HL-60/S4 treated with retinoic acid at 250 ng/mL for 4 days and 3 days (cell line): Measurements from ENCODE around the gene KIAA0232.
"Not testable (repeated sequence)": the region's sequence is repeated elsewhere in the genome, so short reads cannot be mapped to it uniquely, and the experiment has no call there.

ENCODE experiments used
- in situ Hi-C: fragments of 300-500 bp; cut with MboI; formaldehyde crosslinking; loops from 2 replicates; pipeline ENCODE4 v1.7.0; 2022; ENCODE audit warnings: low sequenced_read_pairs

KIAA0232 gene

DNA sequence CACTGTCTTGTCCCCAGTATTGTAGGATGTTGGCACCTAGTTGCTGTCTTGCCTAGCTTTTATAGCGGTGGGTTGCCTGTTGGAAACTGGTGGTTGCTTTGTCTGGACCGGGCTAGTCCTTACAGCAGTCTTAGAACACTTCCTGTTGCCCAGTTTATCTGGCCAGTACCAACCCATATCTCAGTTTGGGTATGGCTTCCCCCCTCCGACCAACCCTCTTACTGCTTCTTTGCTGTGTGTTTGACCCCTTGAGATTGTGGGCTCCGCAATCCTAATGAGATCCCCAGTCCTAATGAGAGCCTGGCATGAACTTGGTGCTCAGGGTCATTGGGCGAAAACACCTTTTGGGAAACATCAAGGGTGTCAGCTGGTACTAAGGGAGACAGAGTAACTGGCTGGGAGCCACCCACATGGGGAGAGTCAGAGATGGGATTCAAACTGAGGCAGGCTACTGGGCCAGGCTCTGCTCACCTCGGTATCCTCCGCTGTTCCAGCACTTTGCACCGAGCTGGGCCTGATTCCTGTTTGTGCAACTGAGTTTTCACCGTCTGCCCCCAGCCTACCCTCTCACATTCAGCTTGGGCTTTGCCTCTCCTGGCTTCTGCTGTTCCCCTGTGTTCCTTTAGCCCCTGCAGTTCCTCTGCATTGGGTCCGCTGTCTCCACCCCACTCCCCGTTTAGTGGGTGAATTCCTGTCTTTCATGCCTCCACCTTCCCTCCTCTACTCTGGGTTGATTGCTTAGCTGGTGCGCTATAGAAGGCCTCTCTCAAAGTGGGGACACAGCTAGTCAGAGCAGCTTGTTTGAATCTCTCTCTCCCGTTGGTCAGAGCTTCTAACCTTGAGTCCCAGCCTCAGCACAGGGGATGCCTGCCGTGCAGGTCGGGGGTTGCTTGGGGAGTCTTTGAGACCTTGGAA is 128.7 kb downstream of the KIAA0232 start:
- in situ Hi-C loops: no loop called here

DNA sequence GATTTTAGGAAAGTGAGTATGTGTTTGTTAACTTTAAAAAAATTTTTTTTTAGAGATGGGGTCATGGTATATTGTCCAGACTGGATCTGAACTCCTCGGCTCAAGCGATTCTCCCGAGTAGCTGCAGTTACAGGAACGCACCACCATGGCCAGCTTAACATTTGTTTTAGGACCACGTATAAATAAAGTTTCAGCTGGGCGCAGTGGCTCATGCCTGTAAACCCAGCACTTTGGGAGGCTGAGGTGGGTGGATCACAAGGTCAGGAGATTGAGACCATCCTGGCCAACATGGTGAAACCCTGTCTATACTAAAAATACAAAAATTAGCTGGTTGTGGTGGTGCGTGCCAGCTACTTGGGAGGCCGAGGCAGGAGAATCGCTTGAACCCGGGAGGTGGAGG is 129.4 kb downstream of the KIAA0232 start:
- in situ Hi-C loops: not testable (repeated sequence)

DNA sequence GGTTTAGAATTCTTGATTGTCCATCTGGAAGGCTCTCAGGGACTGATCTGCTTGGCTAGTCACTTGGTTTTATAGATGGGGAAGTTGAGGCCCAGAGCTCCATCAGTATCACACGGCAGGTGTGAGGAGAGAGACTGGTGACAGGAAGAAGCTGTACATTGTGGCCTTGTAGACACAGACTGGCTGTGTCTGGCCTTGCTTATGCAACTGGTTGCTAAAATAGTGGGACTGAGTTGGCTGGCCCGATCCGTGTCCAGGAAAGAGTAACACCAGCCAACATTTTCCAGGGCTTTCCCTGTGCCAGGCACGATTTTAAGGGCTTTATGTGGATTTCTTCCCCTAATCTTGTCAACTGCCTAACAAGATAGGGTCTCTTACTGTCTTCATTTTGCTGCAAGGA is 129.9 kb downstream of the KIAA0232 start:
- in situ Hi-C loops: no loop called here

DNA sequence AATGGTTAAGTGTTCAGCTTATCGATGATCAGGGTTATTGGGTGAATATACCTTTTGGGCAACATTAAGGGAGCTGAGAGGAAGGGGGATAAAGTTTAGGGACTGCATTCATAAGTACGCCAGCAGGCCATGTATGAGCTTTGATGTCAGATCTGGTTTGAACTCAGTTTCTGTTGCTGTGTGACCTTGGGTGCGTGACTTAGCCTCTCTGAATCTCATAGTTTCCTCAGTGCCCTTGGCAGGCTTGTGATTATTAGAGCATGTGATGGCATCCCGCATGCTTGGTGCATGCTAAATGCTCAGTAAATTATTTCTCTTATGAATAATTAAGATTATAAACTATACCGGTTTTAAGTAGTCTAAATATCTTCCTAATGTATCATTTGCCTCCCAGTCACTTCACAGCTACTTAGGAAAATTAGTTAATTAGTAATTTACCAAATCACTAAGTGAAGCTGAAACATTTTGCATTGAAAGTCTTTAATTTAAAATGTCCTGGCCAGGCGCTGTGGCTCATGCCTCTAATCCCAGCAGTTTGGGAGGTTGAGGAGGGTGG is 130.9 kb downstream of the KIAA0232 start:
- in situ Hi-C loops: no loop called here

DNA sequence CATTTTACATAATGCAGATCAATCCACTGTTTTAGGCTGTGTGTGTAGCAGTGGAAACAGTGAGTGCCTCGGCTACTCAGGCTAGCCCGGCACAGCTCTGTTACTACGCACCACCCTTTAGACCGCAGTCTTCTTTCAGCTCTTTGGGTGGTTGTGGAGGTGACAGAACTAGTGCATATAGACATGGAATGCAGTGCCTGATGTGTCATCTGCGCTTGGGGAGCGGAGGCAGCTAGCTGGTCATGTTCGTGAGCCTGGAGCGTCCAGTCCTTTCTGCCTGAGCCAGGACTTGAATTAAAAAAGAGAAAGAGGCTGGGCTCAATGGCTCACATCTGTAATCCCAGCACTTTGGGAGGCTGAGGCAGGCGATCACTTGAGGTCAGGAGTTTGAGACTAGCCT is 131.9 kb downstream of the KIAA0232 start:
- in situ Hi-C loops: no loop called here

DNA sequence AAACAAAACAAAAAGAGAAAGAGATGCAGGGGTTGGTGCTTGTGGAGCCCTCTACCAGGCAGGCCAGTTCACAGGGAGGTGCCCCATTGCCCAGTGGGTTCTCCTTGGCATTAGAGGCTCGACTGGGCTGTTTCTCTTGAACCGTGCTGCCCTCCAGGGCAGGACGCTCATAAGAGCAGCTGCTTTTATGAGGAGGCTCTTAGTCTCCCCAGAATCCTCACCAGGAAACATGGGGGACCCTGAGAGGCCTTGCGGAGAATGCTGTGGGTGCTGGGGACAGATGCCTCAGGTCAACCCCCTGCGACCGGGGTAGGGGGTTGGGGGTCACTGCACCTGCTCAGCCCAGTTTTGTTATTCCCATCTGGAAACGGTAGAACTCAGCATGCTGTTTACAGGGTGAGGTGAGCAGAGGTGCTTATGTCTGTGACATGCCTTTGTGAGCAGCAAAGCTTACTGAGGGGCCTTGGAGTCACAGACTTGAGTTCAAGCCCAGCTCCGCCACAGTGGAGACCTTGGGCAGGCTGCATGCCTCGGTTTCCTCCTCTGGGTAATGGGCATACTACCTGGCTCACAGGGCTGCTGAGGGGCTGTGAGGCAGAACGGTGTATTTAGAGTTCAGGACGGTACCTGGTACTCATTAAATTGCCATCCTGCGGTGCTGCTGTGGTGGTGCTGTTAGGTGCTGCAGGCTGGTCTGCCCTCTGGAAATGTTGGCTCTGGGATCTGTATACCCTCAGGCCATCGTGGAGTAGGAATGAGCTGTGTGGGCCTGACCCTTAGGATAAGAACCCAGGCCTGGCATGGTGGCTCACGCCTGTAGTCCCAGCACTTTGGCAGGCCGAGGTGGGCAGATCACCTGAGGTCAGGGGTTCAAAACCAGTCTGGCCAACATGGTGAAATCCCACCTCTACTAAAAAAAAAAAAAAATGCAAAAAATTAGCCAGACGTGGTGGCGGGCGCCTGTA is 132.8 kb downstream of the KIAA0232 start:
- in situ Hi-C loops: no loop called here

DNA sequence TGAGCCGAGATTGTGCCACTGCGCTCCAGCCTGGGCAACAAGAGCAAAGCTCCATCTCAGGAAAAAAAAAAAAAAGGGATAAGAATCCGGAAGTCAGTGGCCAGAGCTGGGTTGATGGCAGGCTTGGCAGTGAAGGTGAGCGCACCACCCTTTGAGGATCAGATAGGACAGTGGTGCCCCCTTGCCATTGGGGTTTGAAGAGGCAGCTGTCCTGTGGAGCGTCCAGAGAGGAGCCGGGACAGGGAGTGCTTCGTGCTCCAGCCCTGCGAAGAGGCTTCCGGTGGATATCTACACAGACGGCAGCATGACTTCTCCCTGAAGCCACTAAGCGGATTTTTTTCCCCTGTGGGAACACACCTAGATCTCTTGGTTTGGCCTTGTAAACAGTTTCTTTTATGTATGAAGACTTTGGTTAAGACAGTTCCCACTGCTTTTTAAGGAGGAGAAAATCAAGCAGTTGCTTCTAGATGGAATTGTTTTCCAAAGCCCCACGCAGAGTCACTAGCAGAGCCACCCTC is 133.6 kb downstream of the KIAA0232 start:
- in situ Hi-C loops: no loop called here

DNA sequence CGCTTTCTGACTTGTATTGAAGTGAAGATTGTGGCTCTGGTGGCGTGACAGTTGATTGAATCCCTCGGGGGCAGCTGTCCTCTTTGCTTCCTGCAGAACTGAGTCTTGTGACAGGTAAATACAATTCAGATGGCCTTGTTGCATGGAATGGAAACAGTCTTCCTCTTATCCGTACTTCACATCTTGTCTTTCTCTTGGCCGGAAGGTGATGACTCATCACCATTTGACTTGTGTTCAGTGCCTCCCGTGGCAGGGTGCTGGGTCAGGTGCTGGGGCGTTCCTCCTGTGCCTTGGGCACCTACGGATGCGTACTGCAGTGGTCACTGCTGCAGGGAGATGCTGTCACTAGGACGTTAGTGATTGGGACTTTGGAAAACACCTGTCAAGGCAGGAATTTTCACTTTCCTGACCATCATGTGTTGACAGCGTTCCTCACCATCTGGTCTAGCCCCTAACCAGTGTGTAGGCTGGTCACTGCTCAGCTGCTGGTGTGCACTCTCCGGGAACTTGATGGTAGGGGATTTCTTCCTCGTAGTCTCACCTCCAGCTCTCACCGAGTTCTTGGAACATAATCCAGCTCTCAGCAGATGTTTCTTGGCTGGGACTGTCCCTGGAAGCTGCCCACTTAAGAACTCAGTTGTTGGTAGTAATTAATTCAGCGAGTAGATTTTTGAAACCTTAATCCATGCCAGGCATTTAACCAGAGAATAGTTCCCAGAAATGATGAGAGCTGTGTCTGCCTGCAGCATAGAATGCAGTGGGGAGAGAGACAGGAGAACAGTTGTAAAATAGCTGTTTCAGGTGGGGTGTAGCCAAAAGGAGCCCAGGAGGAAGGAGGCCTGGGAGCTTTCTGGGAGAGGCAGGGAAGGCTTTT is 134.3 kb downstream of the KIAA0232 start:
- in situ Hi-C loops: no loop called here

DNA sequence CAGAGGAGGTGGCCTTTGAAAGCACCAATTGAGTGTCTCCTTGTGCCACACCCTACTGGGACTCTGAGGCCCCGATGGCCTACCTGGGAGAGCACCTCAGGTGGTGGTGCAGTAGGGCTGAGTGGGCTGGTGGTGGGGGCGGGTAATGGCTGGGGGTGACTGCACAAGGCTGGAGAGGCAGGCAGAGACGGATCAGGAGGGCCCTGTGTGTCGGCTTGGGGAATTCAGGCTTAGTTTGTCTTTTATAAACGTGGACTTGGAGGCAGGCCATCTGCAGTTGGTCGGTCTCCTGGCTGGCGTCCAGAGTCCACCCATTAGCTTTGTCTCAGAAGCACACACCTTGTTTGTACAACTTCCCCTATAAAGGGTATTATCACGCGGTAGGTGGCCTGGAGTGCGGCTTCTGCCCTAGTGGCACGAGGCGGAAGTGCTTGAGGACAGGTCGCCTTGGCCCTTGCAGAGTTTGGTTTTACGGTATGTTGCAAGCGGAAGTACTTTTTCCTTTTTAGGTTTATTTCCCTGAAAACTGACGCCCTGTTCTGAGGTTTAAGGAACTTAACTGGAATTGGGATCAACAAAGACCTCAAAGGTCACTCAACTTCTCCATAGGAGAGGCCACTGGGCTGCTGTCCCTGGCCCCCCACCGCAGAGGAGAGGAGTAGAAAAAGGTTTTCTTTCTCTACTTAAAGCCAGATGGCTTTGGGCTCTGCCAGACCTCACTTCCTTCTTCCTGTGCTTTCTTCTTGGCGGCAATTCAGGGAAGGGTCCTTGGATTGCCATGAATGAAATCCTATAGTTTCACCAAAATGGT is 135.1 kb downstream of the KIAA0232 start:
- in situ Hi-C loops: no loop called here

DNA sequence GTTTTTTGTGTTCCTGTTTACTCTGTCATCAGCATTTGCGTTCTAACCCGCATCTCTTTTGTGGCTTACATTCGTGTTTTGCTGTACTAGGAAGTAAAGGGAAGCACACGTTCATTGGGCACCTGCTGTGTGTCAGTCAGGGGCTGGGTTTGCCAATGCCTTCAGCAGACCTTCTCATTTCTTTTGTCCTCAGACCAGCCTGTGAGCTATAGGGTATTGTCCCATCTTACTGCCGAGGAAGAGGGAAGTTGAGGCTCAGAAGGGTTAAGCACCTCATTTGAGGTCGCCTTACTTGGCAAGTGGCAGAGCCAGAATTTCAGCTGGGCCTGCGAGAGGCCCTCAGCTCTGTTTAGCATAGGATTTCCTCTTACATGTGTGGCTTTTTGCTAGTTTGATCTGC is 135.8 kb downstream of the KIAA0232 start:
- in situ Hi-C loops: no loop called here

DNA sequence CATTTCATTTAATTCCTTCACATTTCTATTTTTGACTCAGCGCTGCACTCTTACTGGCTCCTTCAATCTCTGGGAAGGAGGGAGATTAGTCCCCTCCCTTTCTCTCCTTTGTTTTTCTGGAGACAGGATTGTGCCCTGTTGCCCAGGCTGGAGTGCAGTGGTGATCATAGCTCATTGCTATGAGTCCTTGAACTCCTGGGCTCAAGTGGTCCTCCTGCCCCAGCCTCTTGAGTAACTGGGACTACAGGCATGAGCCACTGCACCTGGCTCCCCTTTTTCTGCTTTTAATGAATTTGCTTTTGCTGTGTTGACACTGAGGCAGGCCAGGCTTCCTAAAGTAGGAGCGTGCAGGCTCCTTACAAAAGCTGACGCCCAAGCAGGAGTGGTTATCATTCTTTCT is 137.6 kb downstream of the KIAA0232 start:
- in situ Hi-C loops: no loop called here

DNA sequence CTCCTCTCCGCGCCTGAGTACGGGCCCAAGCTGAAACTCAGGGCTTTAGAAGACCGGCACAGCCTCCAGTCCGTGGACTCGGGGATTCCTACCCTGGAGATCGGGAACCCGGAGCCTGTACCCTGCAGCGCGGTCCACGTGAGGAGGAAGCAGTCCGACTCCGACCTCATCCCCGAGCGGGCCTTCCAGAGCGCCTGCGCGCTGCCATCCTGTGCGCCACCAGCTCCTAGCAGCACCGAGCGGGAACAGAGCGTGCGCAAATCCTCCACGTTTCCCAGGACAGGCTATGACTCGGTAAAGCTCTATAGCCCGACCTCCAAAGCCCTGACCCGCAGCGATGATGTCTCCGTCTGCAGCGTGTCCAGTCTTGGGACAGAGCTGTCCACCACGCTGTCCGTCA is 141.0 kb downstream of the KIAA0232 start:
- in situ Hi-C loops: no loop called here

DNA sequence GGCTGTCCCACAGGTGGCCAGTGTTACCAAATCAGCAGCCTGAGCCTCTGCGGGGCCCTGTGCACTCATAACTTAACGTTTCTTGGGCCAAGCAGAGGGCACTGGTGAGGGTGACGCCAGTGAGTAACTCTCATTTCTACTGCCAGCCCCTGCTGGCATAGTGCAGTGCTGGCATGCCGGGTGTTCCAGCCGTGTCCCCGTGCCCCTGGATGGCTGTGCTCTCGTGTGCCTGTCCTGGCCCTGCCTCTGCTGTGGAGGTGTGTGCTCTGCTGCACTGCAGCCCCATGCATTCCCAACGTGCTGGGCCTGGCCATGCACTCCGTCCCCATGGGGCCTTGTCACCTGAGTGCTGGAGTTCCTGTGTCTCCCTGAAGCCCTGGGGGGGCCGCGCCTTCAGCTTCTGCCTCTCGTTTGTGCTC is 141.8 kb downstream of the KIAA0232 start:
- in situ Hi-C loops: no loop called here

DNA sequence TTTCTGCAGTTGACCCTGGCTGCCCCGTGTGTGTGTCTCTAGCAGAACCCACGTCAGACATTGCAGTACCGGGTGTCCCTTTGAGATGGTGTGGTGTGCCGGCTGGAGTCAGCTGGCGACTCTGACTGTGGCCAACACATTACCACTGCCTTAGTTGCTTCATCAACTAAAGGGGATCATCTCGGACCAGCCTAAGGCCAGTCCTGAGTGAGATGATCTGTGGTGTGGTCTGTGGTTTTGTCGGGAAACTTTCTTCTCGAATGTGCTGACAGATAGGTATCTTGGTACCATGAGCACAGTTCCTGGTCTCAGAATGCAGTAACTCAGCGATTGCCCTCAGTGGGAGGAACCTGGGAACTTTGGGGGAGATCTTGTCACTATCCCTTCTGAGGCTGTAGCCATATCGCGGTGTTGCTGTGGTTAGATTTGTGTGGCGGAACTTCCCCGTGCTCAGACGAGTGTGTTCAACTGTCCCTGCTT is 142.9 kb downstream of the KIAA0232 start:
- in situ Hi-C loops: loop anchor here (25.0 kb wide), 1 partner anchor 1287 kb away; no protein-coding TSS in a partner anchor

DNA sequence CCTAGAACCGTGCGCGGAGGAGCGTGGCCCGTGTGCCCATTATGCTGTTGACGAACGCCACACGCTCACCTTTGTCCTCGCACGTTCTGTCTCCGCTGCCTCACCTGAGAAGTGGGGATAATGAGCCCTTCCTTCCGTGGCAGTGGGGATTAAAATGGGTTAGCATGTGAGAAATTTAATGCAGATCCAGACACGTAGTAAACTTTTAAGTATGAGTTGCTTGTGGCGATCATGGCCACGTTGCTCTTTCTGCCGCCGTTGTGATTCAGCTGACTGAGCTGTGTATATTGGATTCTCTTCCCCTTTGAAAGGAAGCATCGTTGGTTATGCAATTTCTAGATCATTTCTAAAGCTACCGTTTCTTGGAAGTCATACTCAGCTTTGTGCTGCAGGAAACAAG is 143.6 kb downstream of the KIAA0232 start:
- in situ Hi-C loops: loop anchor here (25.0 kb wide), 1 partner anchor 1286 kb away; no protein-coding TSS in a partner anchor

DNA sequence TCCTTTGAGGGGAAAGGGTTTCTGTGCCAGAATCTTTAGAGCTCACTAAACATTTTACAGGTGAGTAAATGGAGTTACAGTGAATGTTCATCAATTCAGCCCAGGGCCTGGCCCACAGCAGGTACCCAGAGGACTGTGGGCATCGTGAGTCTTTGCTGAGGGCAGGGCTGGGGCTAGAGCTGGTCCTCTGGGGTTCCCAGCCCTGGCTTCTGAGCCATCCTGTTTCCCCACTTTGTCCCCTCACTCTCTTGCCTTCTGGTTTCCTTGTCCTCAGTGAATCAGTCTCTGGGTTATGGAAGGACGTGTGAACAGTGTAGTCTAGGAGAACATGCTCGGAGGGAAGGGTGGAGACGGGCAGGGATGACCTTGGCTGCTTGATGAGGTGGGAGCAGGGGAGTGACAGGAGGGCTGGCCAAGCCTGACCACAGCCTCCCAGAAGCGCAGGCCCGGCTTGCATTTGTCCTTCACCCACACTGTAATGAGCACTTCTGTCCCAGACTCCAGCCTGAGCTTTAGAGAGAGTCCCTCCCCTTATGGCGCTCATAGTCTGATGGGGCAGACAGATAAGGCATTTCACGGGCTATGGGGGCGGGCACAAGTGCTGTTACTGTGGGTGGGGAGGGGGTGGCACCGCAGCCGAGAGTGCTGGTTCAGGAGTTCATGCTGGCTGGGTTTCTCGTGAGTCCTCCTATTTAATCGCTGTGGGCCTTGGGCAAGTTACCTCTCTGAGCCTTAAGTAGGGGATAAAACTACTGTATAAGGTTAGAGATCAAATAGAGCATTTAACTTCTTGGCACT is 144.4 kb downstream of the KIAA0232 start:
- in situ Hi-C loops: loop anchor here (25.0 kb wide), 1 partner anchor 1285 kb away; no protein-coding TSS in a partner anchor

DNA sequence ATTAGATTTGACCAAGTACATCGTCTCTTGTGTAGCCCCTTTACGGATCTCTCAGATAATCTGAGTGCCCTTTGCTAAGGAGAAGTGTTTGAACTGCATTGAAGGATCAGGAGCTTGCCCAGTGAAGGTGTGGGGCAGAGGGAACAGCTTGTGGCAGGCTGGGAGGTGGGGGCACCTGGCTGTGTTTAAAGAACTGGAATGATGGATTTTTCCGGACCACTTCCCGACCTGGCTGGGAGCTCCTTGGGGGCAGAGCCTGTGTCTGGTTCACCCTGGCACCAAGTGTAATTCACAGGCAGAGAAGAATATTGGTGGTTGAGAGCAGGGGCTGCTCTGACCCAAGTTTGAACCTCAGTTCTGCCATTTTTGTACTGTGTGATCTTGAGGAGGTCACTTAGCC is 145.6 kb downstream of the KIAA0232 start:
- in situ Hi-C loops: loop anchor here (25.0 kb wide), 1 partner anchor 1284 kb away; no protein-coding TSS in a partner anchor

DNA sequence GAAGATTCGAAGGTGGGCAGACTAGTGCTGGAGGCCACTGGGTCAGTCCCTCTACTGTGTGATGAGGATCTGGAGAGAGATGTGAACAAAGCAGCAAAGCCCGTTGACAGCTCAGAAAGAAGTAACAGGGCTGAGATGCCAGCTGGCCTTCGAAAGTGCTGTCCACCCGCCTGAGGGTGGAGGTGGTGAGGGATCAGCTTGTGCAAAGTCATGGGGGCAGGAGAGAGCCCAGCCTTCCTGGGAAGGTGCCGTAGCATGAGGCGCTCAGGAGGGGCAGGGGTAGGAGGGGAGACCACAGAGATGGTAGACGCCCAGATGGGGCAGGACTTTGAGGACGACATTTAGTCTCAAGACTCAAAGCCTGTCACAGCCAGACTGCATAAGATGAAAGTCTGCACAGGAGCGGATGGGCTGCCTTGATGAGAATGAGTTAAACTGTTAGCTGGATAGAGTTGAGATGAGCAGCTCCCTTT is 146.8 kb downstream of the KIAA0232 start:
- in situ Hi-C loops: loop anchor here (25.0 kb wide), 1 partner anchor 1283 kb away; no protein-coding TSS in a partner anchor
